GM19324 (cell line): ENCODE data around the gene NEGR1.

Source experiments
- ATAC-seq: cut with Tn5 transposase; IDR thresholded peaks from one replicate; pipeline ENCODE4 v1.9.1; 2021; ENCODE audit warnings: mild to moderate bottlenecking, moderate library complexity; ENCODE audit not compliant: unreplicated experiment, low FRiP score

The NEGR1 gene

GRCh38 chr1:72056516-72056915 is 225.8 kb downstream of the NEGR1 start:
- no peak for ATAC-seq

DNA sequence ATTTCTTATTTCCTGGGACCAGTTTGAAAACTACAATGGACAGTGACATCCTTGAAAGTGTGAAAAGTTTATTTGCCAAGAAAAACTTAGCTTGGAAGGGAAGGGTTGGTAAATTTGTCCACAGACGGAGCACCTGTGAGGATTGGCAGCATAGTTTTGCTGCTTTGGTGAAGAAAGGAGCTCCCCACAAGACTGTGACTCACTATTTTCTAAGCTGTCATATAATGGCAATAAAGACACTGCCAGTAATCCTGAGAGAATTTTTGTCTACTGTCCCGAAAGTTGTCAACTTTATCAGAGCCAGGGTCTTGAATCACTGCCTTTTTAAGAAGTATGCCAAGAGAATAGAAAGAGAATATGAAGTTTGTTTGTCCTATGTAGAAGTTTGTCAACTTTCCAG is 230.8 kb downstream of the NEGR1 start:
- ATAC-seq, result no peak

DNA sequence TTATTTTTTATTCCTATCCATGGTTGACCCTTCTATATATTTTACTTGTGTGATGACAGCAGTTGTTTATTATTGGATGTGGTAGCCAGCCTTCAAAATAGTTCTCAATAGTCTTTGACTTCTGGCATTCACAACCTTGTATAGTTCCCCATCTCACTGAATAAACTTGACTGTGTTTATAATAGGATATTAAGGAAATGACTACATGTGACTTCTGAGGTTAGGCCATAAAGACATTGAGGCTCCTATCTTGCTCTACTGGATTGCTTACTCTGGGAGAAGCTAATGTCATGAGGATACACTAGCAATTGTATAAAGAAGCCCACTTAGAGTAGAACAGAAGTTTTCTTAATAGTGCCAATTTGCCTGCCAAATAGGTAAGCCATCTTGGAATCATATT is 231.8 kb downstream of the NEGR1 start:
- ATAC-seq, result no peak

GRCh38 chr1:72037745-72038343 is 244.5 kb downstream of the NEGR1 start:
- ATAC-seq, result no peak

DNA sequence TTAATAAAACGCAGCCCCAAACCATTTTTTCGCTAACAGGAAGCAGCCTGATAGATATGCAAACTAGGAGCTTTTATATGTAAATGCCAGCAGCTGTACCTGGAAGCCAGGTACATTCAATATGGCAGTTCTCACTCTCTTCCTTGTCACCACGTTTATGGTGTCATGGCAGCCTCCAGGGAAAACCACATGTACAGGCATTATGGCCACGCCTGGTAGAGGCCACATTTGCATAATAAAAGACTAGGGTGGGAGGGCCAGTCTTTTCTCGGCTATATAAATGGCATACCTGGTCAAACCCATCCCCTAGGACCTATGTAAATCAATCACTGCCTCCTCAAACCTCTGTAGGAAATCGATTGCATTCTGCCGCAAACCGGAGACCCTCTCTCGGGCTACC is 247.5 kb downstream of the NEGR1 start:
- no peak for ATAC-seq

DNA sequence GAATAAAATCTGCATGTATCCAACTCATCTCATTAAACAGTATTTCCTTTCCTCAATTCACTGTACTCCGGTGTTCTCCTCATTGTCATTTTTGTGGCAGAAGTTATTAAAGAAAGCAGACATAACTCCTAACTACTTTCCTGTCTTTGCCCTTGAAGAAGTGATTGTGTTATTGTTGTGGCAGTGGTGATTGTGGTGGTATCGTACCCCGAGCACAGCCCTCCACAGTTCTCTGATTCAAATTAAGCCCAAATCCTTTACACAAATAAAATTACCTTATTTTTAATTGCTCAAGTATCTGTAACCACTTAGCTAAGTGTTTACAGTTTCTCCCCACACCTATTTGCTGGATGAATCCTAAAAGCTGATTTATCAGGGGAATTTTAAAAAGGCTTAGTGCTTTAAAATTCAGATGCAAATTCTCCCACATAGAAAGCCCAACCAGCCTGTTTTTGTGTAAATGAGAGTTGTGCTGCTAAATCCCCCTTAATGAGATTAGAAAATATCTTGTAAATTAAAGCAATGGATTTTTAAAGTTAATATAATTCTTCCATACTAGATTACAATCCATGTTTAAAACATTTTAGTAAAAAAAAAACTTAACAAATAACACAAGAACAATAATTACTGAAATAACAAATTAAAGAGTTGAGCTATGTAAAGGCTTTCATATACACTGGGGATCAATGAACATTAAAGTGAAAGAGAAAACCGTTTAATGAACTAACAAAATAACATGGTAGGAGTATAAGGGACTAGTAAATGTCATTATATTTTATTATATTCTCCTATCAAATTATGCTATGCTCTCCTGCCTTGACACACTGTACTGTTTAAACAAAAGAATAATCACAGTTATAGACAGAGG is 259.0 kb downstream of the NEGR1 start:
- ATAC-seq, result no peak

DNA sequence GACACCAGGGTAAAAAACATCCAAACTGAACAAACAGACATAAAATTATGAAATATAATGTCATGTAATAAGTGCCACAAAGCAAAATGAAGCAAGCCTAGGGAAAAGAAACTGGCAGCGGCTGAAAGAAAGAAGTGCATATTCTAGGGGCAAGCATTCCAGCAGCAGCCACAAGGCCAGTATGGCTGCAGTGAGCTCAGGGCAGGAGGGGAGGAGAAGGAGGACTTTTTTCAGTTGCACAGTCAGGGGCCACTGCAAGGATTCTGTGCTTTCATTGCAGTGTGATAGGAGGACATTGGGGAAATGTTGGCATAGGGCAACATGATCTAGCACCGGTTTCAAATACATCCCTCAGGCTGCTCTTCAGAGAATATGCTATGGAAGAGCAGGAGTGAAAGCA is 263.8 kb downstream of the NEGR1 start:
- ATAC-seq, result no peak

DNA sequence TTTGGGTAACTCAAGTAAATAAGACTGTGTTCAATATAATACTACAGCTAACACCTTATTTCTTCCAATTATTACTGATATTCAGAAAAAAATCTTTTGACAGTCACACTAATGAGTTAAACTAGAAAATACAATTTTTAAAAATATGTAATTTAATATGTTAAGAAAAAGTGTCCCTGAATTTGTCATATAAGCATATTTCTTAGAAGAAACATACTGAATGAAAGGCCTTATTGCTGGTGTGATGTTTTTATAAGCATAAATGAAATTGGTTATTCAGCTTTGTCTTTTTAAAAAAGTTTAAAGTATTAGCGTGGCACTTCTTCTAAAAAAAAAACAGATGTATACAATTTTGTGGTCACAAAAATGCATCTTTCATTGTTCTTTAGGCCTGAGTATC is 267.3 kb downstream of the NEGR1 start:
- ATAC-seq, result no peak

DNA sequence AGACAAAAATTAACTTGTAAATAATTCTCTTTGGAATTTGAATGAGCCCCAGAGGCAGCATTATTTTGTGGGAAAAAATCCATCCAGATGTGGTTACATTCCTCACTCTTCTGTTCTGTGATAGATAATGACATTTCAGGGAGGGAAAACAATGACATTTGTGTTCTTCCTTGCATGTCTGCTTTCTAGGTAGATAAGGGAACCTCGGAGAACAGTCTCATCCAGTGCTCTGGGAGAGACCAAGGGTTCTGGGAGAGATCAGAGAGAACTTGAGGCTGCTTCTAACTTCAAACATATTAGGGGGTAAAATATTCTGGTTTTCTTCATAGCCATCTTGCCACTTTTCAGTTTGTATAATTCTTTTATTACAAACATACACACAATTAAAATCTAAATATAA is 269.2 kb downstream of the NEGR1 start:
- ATAC-seq, result no peak

- ATAC-seq, result no peak
These were observed 270.6 kb downstream of the NEGR1 start for GRCh38 chr1:72011721-72012120.

- ATAC-seq, result no peak
These were observed 272.3 kb downstream of the NEGR1 start for GRCh38 chr1:72010094-72010431.

DNA sequence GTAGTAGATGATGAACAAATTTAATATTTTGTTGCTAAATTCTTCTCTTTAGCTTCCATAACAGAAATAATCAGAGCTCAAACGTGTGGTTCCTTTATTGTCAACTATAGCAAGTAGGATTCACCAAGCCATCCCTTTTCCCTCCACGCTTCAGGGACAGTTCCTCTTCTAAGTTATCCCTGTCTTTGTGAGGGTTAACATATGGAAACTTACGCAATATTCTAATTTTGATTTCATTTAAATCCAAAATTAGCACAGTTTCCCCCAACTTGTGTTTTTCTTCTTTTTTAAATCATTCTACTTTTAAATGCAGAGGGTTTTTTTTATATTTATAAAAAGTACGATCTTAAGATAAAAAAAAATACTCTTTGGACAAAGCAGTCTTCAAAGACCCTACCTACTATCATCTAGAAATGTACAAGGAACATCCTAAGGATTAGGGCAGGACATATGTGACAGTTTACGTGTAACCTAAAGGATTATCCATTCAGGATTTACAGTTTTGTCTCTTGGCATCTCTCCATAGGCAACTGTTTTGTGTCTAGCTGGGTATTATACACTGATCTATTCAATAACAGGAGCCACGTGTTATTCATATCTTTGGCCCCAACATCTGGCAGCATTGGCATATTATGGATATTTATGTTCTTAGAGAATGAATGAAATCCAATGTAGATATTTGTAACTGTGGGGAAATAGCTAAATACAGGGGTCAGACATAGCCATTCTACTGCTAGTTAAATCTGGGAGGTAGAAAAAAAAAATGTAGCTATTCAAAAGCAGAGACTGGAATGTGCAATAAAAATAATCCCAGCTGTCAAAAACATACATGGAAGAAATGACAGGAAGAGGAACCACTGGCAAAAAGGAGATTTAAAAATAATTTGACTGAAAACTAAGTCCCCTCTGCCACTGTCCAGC is 272.9 kb downstream of the NEGR1 start:
- no peak for ATAC-seq

GRCh38 chr1:72007312-72007711 is 275.0 kb downstream of the NEGR1 start:
- ATAC-seq, result no peak

GRCh38 chr1:72006092-72006491 is 276.2 kb downstream of the NEGR1 start:
- no peak for ATAC-seq

- ATAC-seq, result no peak
These were observed 279.2 kb downstream of the NEGR1 start for GRCh38 chr1:72003092-72003491.

DNA sequence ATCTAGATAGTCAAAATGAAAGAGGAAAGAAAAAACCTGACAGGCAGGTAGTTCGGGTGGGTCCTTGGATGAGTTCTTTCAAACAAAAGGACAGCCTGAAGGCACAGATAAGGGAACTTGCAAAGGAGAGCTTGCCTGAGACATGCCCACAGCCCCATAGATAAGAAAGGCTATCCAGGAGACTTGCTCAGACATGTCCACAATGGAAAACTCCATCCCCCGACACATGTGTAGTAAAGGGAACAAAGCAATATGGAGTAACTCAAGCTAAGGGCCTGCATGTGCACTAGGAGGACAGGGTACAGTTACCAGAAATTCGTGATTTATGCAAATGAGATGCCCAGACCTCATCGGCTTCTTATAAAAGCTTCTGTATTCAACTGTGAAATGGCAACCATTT is 281.5 kb downstream of the NEGR1 start:
- ATAC-seq, result no peak

DNA sequence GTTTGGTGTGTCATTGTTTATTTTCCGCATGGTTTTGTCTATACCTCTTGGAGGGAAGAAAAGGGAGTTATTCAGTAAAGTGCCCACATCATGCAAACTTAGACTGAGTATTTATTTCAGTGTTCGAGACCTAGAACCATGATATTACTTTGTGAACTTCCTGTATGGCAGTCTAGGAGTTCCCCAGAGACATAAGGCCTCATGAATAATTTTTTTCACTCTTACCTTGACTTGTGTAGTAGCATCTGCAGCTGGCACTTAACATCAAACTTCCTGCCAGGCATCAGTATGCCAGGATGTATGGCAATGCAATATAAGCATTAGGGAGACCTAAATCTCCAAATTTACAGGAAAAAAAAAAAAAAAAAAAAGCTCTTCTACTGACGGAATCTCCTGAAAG is 287.7 kb downstream of the NEGR1 start:
- no peak for ATAC-seq

DNA sequence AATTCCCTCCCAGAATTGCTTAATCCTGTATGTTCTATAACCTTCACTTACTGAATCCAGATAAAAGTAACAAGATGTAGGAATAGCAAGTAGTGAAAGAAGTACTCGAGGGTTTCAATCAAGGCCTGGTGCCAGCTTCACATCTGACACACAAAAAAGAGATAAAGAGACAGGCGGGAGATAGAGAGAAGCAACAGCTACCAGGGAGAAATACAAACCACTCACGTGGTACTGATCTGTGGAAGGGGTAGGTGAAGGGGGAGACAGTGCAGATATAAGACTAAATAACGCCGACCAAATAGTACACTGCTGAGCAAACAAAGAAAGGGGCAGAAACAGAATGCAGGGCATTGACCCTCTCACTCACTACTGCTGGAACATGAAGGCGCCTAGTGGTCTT is 295.2 kb downstream of the NEGR1 start:
- no peak for ATAC-seq

GRCh38 chr1:71986160-71986559 is 296.2 kb downstream of the NEGR1 start:
- no peak for ATAC-seq

GRCh38 chr1:71980556-71980955 is 301.8 kb downstream of the NEGR1 start:
- ATAC-seq, result no peak

DNA sequence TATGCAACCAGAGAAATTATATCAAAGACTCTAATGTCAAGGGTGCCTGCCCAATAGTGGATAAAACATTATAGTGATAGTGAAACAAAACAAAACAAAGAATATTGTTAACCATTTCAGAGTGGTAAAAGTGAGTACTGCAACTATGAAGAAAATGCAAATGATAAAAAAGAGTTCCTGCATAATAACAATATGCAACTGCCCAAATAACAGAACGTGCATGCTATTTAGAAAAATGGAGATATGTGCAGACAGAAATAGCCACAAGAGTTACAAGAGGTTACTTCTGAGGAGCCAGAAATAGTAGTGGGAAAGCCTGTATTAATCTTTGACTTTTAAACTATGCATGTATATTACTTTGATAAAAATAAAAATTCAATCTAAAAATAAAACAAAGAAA is 302.5 kb downstream of the NEGR1 start:
- ATAC-seq, result no peak
